NCI-H2196 treated with DMSO at 0.1 percent for 48 hours (cell line): ENCODE data around the gene TPGS1.

Source experiments
- DNase-seq: peaks from one replicate; lab custom pipeline; 2025; ENCODE audit not compliant: unreplicated experiment; lab: John Stamatoyannopoulos, UW

TPGS1 gene

DNA sequence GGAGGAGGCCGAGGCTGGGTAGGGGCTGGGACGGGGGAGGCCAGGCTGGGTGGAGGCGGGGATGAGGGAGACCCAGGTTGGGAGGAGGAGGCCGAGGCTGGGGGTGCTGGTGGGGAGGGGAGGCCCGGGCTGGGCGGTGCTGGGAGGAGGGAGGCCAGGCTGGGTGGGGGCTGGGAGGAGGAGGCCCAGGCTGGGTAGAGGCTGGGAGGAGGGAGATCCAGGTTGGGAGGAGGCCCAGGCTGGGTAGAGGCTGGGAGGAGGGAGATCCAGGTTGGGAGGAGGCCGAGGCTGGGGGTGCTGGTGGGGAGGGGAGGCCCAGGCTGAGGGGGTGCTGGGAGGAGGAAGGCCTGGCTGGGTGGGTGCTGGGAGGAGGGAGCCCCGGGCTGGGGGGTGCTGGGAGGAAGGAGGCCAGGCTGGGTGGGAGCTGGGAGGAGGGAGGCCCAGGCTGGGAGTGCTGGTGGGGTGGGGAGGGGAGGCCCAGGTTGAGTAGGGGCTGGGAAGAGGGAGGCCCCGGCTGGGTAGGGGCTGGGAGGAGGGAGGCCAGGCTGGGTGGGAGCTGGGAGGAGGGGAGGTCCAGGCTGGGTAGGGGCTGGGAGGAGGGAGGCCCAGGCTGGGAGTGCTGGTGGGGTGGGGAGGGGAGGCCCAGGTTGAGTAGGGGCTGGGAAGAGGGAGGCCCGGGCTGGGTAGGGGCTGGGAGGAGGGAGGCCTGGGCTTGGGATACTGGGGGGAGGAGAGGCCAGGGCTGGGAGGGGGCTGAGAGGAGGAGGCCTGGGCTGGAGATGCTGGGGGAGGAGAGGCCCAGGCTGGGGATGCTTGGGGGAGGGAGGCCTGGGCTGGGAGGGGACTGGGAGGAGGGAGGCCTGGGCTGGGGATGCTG, 10.7 kb downstream of the TPGS1 start:
- DNase-seq, result no peak

DNA sequence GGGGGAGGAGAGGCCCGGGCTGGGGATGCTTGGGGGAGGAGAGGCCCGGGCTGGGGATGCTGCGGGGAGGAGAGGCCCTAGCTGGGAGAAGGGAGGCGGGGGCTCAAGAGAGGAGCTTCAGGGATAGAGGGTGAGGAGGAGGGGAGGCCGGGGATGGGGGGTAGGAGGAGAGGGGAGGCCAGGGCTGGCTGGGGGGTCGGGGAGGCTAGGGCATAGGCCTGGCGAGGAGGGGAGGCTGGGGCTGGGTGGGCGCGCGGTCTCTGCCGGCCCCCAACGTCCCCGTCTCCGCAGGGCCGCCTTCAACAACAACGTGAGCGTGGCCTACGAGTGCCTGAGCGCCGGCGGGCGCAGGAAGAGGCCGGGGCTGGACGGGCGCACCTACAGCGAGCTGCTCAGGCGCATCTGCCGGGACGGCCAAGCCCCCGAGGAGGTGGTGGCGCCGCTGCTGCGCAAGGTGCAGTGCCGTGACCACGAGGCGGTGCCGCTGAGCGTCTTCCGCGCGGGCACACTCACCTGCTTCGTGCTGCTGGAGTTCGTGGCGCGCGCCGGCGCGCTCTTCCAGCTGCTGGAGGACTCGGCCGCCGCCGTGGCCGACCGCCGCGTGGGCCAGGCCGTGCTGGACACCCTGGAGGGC, 11.4 kb downstream of the TPGS1 start:
- no peak for DNase-seq

DNA sequence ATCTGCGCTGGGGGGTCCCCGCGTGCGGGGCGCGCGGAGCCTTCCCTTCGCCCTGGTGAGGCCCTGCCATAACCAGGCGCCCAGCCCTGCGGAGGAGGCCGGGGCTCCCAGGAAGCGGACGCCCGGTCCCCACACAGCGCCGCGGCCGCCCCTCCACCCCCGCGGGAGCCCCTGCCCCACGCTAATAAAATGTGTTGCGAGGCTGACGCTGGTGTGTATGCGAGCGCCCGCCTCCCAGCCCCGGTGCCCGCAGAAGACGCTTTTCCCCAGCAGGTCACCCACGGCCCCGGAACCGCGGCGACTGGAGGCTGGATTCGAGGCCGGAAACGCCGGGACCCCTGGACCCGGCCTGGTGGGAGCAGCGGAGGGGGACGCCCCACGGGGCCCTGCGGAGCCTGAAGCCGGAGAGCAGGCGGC, 12.2 kb downstream of the TPGS1 start:
- no peak for DNase-seq

GRCh38 chr19:522726-523125, 15.4 kb downstream of the TPGS1 start:
- DNase-seq, result no peak

DNA sequence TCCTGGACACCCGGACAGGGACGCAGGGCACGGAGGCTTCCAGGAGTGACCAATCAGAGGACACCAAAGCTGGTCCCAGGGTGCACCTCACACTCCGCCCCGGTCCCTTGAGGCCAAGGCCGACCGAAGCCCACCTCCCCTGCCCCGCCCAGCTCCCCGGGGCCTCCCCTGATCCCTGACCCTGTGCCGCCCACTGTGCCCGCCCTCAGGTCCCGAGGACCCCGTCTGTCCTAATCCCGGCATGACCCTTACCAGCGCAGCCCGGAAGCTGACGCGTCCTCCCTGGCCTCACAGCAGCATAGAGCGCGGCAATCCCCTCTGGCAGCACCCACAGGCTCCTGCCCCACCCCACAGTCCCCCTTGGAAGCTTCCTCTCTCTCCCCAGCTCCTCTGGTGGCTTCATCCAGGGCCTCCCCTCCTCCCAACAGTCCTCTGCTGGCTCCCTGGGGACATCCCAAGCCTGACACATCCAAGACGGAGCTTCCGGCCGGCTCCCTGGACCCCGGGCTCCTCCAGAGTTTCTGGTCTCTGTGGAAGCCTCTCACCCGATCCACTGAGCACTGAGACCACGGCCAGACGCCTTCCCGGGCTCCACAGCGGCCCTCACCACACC, 16.9 kb downstream of the TPGS1 start:
- DNase-seq, result no peak

- no peak for DNase-seq
Measured at GRCh38 chr19:525029-525428, 17.7 kb downstream of the TPGS1 start.

GRCh38 chr19:525857-526419, 18.6 kb downstream of the TPGS1 start:
- DNase-seq, result no peak

DNA sequence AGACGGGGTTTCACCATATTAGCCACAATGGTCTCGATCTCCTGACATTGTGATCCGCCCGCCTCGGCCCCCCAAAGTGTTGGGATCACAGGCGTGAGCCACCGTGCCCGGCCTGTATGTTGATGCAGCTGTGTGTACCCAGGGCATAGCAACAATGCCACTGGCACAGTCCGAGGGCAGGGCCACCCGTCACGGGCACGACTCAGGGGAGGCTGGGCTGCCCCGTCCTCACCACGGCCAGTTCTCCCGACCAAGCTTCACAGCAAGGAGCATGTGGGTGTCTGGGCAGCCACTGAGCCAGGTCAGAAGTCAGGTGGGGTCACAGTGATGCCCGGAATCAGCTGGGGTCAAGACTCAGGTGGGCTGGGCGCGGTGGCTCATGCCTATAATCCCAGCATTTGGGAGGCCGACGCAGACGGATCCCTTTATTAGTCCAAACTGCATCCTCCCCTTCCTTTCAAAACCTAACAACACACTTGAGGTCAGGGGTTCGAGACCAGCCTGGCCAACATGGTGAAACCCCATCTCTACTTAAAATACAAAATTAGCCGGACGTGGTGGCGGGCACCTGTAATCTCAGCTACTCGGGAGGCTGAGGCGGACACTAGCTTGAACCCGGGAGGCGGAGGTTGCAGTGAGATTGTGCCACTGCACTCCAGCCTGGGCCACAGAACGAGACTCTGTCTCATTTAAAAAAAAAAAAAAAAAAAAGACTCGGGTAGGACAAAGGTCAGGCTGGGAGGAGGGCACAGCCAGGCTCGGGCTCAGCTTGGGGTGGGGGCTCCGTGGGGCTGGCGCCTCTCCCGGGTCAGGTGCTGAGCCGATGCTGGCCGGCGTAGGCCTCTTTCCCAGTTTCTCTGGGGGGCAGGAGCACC, 23.1 kb downstream of the TPGS1 start:
- no peak for DNase-seq

GRCh38 chr19:531009-531752, 23.9 kb downstream of the TPGS1 start:
- DNase-seq, result peak; percentile 71

GRCh38 chr19:531753-532560, 24.7 kb downstream of the TPGS1 start, which contains the start of gene CDC34:
Gene CDC34, plus strand, starts transcription at chr19:531760. Its CDS starts 172 bp downstream, at chr19:531932.
- no peak for DNase-seq

GRCh38 chr19:532561-533363, 25.5 kb downstream of the TPGS1 start:
- DNase-seq, result peak; percentile 36

GRCh38 chr19:533364-534058, 26.2 kb downstream of the TPGS1 start:
- no peak for DNase-seq

GRCh38 chr19:534088-534487, 26.8 kb downstream of the TPGS1 start:
- DNase-seq, result no peak

GRCh38 chr19:535017-535835, 27.9 kb downstream of the TPGS1 start:
- peak; percentile 58 for DNase-seq

GRCh38 chr19:536031-536880, 29.0 kb downstream of the TPGS1 start:
- no peak for DNase-seq

DNA sequence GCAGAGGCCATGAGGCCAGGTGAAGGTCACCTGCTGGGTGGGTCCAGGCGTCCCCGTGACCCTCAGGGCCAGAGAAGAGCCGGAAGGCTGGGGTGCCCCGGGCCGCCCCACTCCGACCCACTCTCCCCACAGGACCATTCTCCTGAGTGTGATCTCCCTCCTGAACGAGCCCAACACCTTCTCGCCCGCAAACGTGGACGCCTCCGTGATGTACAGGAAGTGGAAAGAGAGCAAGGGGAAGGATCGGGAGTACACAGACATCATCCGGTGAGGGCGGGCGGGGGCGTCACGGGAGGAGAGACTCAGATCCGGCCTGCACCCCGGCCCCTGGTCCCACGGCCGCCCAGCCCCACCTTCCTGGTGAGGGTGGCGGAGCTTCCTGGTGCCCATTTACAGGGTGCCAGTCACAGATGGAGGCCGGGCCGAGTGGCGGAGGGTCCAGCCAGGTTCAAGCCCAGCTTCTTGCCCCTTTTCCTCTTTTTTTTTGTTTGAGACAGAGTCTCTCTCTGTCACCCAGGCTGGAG, 29.6 kb downstream of the TPGS1 start:
- DNase-seq, result no peak
